ENCODE data around the gene TRABD2B.

The TRABD2B gene

DNA sequence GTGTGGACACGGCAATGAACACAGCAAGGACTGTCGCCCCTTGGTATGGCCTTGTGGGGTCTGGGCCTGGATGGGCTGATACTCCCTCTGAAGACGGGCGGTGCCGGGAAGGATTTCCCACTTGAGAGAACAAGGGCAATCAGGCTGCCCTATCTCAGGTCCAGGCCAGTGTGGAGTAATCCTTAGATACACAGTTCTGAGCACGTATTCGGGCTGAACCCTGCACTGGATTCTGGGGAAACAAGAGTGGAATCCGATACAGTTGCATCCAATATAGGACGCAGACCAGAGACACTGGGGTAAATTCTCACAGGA is 177.7 kb downstream of the TRABD2B start:
- TF ChIP-seq, protein P1, sequence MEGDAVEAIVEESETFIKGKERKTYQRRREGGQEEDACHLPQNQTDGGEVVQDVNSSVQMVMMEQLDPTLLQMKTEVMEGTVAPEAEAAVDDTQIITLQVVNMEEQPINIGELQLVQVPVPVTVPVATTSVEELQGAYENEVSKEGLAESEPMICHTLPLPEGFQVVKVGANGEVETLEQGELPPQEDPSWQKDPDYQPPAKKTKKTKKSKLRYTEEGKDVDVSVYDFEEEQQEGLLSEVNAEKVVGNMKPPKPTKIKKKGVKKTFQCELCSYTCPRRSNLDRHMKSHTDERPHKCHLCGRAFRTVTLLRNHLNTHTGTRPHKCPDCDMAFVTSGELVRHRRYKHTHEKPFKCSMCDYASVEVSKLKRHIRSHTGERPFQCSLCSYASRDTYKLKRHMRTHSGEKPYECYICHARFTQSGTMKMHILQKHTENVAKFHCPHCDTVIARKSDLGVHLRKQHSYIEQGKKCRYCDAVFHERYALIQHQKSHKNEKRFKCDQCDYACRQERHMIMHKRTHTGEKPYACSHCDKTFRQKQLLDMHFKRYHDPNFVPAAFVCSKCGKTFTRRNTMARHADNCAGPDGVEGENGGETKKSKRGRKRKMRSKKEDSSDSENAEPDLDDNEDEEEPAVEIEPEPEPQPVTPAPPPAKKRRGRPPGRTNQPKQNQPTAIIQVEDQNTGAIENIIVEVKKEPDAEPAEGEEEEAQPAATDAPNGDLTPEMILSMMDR (IDR thresholded peaks at IDR 0.05; ENCODE audit: control extremely low read depth, extremely low read depth, low read depth, missing control alignments) = no peak
- POLR2A ChIA-PET = no interaction called here
- DNase-seq (ENCODE audit: extremely low spot score) = no peak
- CTCF ChIA-PET = no interaction called here

DNA sequence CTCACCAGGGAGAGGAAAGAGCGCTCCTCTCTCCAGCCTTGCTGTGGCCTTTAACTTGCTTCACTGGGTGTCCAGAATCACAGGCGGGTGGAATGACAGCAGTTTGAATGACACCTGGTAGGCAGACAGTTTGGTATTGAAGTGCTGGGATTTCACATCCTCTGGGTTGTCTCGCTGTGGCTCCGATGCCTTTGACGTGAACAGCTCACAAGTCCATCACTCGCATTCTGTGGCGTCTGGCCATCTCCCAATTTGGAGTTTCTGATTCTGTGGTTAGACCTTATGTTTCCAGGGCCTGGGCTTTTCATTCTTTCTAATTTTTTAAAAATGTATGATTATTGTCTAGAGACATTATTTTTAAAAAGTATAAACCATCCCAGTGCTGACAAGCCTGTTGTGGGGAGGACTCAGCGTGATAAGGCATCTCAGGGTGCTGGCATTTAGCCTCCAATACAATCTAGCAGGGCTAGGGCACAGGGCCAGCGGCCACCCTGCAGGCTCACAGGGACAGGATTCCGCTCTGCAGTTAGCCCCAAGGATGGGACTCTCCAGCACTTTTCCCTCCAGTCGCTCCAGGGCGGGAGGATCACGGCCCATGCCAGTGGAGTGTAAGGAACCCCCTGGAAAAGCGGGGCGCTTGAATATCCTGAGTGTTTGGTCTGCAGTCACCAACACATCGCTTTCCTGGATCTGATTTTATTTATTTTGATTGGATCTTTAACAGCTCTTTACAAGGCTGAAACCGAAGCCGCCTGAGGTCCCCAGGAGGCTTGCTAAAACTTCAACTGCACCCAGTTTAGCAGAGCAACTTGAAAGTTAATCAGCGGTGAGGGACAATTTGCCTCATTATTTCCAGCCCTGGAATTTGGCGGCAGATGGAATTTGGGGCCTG is 178.3 kb downstream of the TRABD2B start:
- ChIA-PET POLR2A (no interaction called here), CTCF (no interaction called here)
- DNase-seq (ENCODE audit: extremely low spot score) = no peak
- TF ChIP-seq, protein P1 (IDR thresholded peaks at IDR 0.05; ENCODE audit: control extremely low read depth, extremely low read depth, low read depth, missing control alignments) = no peak

DNA sequence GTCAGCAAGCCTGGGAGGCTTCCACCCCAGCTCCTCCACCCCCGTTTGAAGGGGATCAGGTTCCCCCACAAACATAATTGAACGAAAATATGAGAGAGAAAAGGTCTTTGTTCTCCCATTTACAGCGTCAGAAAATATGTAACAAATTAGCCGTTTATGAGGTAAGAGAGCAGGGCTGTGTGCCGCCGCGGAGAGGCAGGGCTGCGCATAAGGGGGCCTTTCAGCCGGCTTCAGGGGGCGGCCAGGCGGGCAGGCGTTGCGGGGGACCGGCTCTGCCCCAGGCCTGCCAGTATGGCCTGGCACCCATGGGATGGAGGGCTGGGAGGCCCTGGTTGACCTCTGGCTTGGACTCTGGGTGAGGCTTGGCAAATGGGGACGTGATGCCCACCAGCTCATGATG is 179.3 kb downstream of the TRABD2B start:
- TF ChIP-seq, protein P1 (IDR thresholded peaks at IDR 0.05; ENCODE audit: control extremely low read depth, extremely low read depth, low read depth, missing control alignments) = no peak
- DNase-seq (ENCODE audit: extremely low spot score) = no peak
- ChIA-PET POLR2A (no interaction called here), CTCF (no interaction called here)

DNA sequence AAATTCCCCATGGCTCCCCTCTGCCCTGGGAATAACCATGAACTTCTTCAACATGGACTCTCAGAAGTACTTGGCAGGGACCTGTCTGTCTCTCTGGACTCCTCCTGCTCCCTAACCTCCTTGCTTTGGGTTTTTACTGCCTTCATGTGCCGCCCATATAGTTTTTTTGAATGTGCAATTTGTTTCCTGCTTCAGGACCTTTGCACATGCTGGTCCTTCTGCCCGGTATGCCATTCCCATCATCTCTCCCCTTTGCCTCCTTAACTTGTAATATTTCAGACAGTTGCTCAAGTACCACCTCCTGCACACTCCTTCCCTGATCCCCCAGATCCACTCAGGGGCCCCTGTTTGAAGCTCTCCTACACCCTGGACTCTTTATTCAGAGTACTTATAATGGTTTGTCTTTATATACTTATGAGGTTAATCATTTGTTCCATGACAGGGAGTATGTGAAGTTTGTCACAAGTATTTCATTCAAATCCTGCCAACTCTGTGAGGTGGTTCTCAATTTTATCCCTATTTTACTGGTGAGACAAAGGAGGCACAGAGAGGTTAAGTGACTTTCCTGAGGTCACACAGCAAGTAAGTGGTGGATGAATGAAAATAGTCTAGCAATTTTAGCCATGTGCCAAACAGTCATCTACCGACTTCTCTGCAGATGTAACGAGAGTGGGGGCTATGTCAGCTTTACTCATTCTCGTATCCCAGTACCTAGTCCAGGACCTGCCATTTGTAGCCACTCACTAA is 180.7 kb downstream of the TRABD2B start:
- CTCF ChIA-PET = no interaction called here

DNA sequence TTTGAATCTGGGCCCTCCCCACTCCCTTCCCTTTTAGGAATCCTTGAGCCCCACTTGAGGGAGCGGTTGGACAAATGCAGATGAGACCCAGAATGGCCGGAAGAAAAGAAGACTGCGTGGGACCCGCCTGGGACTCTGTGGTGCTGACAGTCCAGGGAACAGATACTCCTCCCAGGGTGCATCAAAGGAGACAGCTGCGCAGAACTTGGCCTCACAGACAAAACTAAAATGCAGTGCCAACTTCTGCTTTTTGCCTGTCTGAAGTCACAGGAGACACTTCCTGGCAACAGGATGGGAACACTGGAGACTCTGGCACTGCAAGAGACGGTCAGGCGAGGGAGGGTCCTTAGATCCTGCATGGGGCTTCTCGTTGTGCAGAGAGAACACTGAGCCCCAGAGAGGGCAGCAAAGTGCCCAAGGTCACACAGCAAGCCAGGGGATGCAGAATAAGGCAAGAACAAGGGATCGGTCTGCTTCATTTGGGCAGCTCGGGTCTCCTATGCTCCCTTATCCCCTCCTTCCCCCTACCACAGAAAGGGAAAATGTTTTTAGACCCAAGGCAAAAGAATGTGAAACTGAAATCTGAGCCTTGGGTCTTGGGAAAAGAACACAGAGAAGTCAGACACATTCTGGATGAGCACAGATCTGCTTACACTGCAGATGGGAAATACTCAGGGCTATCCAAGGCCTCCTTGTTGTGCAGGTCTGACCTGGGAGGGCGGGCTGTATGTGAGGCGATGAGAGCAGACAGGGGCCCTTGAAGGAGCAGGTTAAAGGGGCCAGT is 182.4 kb downstream of the TRABD2B start:
- TF ChIP-seq, protein P1 (IDR thresholded peaks at IDR 0.05; ENCODE audit: control extremely low read depth, extremely low read depth, low read depth, missing control alignments) = no peak
- DNase-seq (ENCODE audit: extremely low spot score) = no peak
- POLR2A ChIA-PET = no interaction called here
- CTCF ChIA-PET = no interaction called here

More for the DNA sequence above, 180.7 kb downstream of the TRABD2B start:
- no peak for DNase-seq (ENCODE audit: extremely low spot score)
- POLR2A ChIA-PET = no interaction called here
- TF ChIP-seq, protein P1 (IDR thresholded peaks at IDR 0.05; ENCODE audit: control extremely low read depth, extremely low read depth, low read depth, missing control alignments) = no peak

DNA sequence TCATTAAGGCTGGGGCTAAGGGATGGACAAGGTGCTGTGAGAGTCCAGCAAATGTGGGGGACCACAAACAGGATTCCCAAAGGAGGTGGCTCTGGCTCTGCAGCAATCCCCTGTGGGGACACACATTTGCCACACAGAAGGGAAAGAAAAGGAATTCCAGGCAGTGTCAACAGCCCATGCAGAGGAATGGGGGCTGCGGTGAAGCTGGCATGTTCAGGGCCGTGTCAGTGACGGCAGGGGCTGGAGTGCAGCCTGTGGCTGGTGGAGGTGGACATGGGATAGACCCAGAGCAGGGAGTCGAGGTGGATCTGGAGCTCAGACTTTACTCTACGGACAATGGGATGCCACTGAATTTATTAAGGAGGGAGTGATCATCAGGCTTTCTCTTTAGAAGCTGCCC is 183.2 kb downstream of the TRABD2B start:
- TF ChIP-seq, protein P1 (IDR thresholded peaks at IDR 0.05; ENCODE audit: control extremely low read depth, extremely low read depth, low read depth, missing control alignments) = no peak
- POLR2A ChIA-PET = no interaction called here
- DNase-seq (ENCODE audit: extremely low spot score) = no peak
- CTCF ChIA-PET = no interaction called here

Measured in GM10248 (cell line).